ELR (cell line): ENCODE data around the gene GSAP.

Source experiments
- DNase-seq: peaks from one replicate; pipeline ENCODE4 v3.0.0-alpha.2; 2015; ENCODE audit warnings: low read depth

GSAP gene

DNA sequence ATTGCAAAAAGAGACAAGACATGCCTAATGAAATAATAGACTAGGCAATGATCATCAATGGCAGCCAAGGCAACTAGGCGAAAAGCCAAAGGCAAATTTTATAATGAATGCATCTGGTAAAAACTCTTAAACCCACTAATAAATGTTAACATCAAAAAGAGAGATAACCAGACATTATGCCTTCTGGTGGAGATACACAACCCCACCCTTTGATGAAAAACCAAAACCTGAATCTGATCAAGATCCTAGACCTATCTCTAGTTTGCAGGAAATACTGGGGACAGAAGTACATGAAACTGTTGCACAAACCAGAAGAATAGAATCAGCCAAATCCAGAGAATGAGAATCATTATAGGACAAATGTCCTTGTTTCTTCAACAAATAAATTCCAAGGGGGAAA is 22.0 kb upstream of the GSAP start:
- no peak for DNase-seq

GRCh38 chr7:77434570-77435275 is 18.6 kb upstream of the GSAP start:
- no peak for DNase-seq

DNA sequence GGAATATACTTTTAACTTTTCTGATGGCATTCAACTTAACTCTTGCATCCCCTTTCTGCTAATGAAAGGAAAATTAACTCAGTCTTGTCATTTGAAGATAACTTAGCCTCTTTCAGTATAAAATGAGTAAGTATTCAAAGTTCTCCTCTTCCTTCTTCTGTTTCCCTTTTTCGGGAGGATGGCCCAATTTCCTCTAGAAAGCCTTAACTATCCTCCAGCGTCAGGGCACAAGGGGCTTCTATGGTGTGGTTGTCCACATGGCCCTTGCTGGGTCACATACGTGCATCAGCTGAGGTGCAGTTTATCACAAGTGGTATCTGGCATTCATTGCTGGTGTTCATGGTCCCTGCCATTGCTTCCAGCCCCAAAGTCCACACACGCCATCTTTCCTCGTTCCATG is 17.8 kb upstream of the GSAP start:
- DNase-seq: no peak

- DNase-seq: no peak
These were observed 14.8 kb upstream of the GSAP start for GRCh38 chr7:77430927-77431326.

DNA sequence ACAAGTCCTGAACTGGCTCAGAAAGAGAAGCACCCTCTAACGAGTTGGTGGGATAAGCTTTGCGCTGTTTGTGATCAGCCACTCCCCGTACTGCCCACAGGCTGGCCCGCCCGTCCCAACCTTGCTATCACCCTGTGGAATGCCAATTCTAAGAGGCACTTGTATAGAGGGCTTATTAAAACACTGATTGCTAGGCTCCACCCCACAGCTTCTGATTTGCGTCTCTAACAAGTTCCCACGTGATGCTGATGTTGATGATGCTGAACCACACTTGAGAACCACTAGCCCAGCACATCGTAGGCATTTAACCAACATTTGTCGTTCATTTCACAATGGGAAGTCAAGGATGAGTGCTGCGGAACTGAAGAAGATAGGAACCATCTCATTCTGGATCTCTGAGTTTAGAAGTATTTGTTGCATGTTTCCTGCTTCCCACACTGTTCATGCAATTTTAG is 12.7 kb upstream of the GSAP start:
- DNase-seq: no peak

GRCh38 chr7:77427996-77428603 is 12.0 kb upstream of the GSAP start:
- DNase-seq: peak; percentile 97

GRCh38 chr7:77426521-77427051 is 10.4 kb upstream of the GSAP start:
- DNase-seq: peak; percentile 70

- DNase-seq: no peak
These were observed 9.9 kb upstream of the GSAP start for GRCh38 chr7:77426052-77426404.

- peak; percentile 93 for DNase-seq
These were observed 9.2 kb upstream of the GSAP start for GRCh38 chr7:77425101-77426051.

- no peak for DNase-seq
These were observed 6.4 kb upstream of the GSAP start for GRCh38 chr7:77422500-77422899.

GRCh38 chr7:77420986-77421672 is 5.0 kb upstream of the GSAP start:
- no peak for DNase-seq

- DNase-seq: no peak
These were observed 4.3 kb upstream of the GSAP start for GRCh38 chr7:77420438-77420837.

DNA sequence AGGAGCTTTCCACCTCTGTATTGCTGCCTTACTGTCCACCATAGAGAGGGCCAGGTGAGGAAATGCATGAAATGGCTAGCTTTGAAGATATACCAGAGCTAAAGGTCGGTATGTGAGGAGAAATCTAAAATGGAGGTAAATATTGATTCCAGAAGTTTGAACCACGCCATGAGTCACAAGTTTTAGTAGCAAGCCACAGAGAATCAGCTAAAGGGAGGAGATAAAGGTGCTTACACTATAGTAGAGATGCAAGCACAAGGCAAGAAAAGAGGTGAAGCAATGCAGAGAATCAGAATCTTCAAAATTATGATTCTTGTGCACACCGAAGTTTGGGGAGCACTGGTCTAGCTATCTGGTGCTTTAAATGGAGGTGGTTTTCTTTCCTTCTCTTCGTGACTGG is 3.0 kb upstream of the GSAP start:
- DNase-seq: no peak

DNA sequence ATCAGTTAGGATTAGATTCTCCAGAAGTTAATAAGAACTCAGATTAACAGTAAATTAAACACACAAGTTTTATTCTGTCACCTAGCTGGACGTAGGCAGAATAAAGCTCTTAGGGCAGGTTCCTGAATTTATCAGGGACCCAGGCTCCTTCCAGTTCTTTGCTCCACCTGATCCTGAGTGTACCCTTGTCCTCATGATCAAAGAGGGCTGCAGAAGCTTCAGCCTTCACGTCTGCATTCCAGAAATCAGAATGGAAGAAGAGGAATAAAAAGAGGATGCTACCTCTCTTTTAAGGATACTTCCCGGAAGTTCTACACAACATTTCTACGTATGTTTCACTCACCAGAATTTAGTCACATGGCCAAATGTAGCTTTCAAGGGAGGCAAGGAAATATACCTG is 1.7 kb upstream of the GSAP start:
- no peak for DNase-seq

GRCh38 chr7:77416621-77417371 is 647 bp upstream of the GSAP start:
- DNase-seq: peak; percentile 24

DNA sequence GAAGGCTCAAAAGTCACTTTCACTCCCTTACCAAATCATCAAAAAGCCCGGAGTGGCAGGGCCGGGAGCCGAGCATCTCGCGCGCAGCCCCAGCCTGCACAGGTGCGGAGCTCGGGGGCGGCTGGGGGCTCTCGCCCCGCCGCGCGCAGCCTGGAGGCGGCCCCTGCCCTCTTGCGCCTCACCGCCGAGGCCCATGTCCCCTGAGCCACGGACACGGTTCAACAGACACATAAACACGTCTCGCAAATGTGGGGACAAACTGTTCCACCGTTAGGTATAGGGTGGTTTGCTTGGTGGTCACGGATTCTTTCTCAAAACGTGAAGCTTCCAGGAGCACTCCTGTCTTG is 700 bp downstream of the GSAP start:
- peak; percentile 31 for DNase-seq

GRCh38 chr7:77413861-77414424 is 2.2 kb downstream of the GSAP start:
- peak; percentile 61 for DNase-seq

DNA sequence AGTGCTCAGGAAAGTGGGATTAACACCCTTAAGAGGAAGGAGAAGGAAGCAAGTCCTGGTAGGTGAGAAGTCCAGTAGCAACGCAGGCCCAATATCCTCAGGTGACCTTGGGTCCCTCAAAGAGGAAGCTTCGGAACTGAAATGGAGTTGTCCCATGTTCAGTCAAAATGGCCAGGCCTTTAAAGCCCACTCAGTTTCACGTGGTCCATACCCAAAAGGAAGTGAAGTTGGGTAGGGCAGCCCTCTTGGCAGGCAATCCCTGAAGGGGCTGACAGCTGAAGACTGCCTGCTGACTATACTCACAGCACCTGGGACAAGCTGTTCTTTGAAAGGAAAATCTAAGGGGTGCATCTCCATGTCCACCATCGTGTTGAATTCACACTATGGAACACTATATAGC is 3.0 kb downstream of the GSAP start:
- DNase-seq: no peak

- peak; percentile 87 for DNase-seq
These were observed 6.2 kb downstream of the GSAP start for GRCh38 chr7:77409739-77410547.
